Activated gamma-delta T cell treated with anti-CD3 and anti-CD28 coated beads, Interleukin-2, amount 50 U/mL, for 16 hours (primary cell): ENCODE data around the gene RBPMS2.
"Not testable (repeated sequence)": the region's sequence is repeated elsewhere in the genome, so short reads cannot be mapped to it uniquely, and the experiment has no call there.

Experiments
- DNase-seq: peaks from one replicate; pipeline ENCODE4 v3.0.0-alpha.2; 2020; ENCODE audit warnings: low read depth

The RBPMS2 gene

GRCh38 chr15:64775551-64776401 is at the start of gene RBPMS2:
TSS of gene RBPMS2 (minus strand) at chr15:64775589. CDS start at chr15:64775319, 270 bp downstream.
- no peak for DNase-seq

- no peak for DNase-seq
Measured at GRCh38 chr15:64824929-64825430, 49.6 kb upstream of the RBPMS2 start.

- DNase-seq = no peak
Measured at GRCh38 chr15:64816452-64816851, 41.1 kb upstream of the RBPMS2 start.

GRCh38 chr15:64814965-64815364 is 39.6 kb upstream of the RBPMS2 start:
- DNase-seq = not testable (repeated sequence)

- DNase-seq = not testable (repeated sequence)
Measured at GRCh38 chr15:64814283-64814682, 38.9 kb upstream of the RBPMS2 start.

- no peak for DNase-seq
Measured at GRCh38 chr15:64813075-64813474, 37.7 kb upstream of the RBPMS2 start.

- no peak for DNase-seq
Measured at GRCh38 chr15:64810497-64811326, 35.3 kb upstream of the RBPMS2 start.

GRCh38 chr15:64809649-64810496 is 34.5 kb upstream of the RBPMS2 start:
- DNase-seq = peak; percentile 31

GRCh38 chr15:64808785-64809453 is 33.5 kb upstream of the RBPMS2 start:
- no peak for DNase-seq

- DNase-seq = no peak
Measured at GRCh38 chr15:64807751-64808222, 32.4 kb upstream of the RBPMS2 start.

GRCh38 chr15:64807051-64807749 is 31.8 kb upstream of the RBPMS2 start:
- no peak for DNase-seq

GRCh38 chr15:64806509-64806908 is 31.1 kb upstream of the RBPMS2 start:
- no peak for DNase-seq

GRCh38 chr15:64804619-64805018 is 29.2 kb upstream of the RBPMS2 start:
- DNase-seq = no peak

GRCh38 chr15:64803526-64803925 is 28.1 kb upstream of the RBPMS2 start:
- DNase-seq = no peak

GRCh38 chr15:64800476-64800875 is 25.1 kb upstream of the RBPMS2 start:
- DNase-seq = no peak

- not testable (repeated sequence) for DNase-seq
Measured at GRCh38 chr15:64798905-64799304, 23.5 kb upstream of the RBPMS2 start.

GRCh38 chr15:64795921-64796320 is 20.5 kb upstream of the RBPMS2 start:
- DNase-seq = not testable (repeated sequence)

GRCh38 chr15:64795299-64795698 is 19.9 kb upstream of the RBPMS2 start:
- not testable (repeated sequence) for DNase-seq

GRCh38 chr15:64792282-64792681 is 16.9 kb upstream of the RBPMS2 start:
- DNase-seq = no peak

GRCh38 chr15:64791401-64791800 is 16.0 kb upstream of the RBPMS2 start:
- no peak for DNase-seq
